OCI-LY3 (cell line): ENCODE data around the gene ARL9.

Source experiments
- H2AFZ ChIP-seq: fragments of 200-600, 300-600 bp; shearing (Covaris generic); 2 replicates; pipeline ENCODE4 v1.6.0; 2014; ENCODE audit warnings: antibody characterized with exemption, low read depth, low read length
- H3K27ac ChIP-seq: fragments of 200-600, 300-600 bp; sonication (generic); 2 replicates; pipeline ENCODE4 v1.5.1; 2014; ENCODE audit warnings: mild to moderate bottlenecking, low read length, moderate library complexity, mixed read lengths
- H3K27me3 ChIP-seq: fragments of 200-600, 300-600 bp; sonication (generic); 2 replicates; pipeline ENCODE4 v1.6.1; 2014; ENCODE audit warnings: low read depth, low read length, mixed read lengths
- H3K36me3 ChIP-seq: fragments of 200-600, 300-600 bp; sonication (generic); replicated peaks from 2 replicates; pipeline ENCODE3; 2014; ENCODE audit warnings: low read depth, low read length, mixed read lengths
- H3K4me1 ChIP-seq: fragments of 300-600, 200-600 bp; sonication (generic); 2 replicates; pipeline ENCODE4 v1.6.1; 2014; ENCODE audit warnings: low read length, mixed read lengths
- H3K4me2 ChIP-seq: fragments of 200-600, 300-600 bp; sonication (generic); 2 replicates; pipeline ENCODE4 v1.6.1; 2014; ENCODE audit warnings: low read length, mixed read lengths
- H3K4me3 ChIP-seq: fragments of 300-600, 200-600 bp; sonication (generic); 2 replicates; pipeline ENCODE4 v1.5.1; 2014; ENCODE audit warnings: antibody characterized with exemption, mild to moderate bottlenecking, low read length, moderate library complexity
- H3K79me2 ChIP-seq: fragments of 300-600, 200-600 bp; shearing (Covaris generic); 2 replicates; pipeline ENCODE4 v1.6.1; 2014; ENCODE audit warnings: mild to moderate bottlenecking, low read length, mixed read lengths
- H3K9ac ChIP-seq: fragments of 300-600, 200-600 bp; shearing (Covaris generic); 2 replicates; pipeline ENCODE4 v1.6.0; 2014; ENCODE audit warnings: mild to moderate bottlenecking, low read length, moderate library complexity
- H3K9me3 ChIP-seq: fragments of 200-600, 300-600 bp; shearing (Covaris generic); 2 replicates; pipeline ENCODE4 v1.6.1; 2014; ENCODE audit warnings: low read length, mixed read lengths; ENCODE audit not compliant: insufficient read depth
- H4K20me1 ChIP-seq: fragments of 200-600, 300-600 bp; sonication (generic); 2 replicates; pipeline ENCODE4 v1.6.1; 2016; ENCODE audit warnings: low read length, mixed read lengths; ENCODE audit not compliant: insufficient read depth
- CTCF ChIP-seq: fragments of 200-600, 300-600 bp; sonication (generic); IDR thresholded peaks from 2 replicates; pipeline ENCODE4 v1.5.1; 2014; ENCODE audit warnings: antibody characterized with exemption, low read length, low read depth
- EZH2phosphoT487 ChIP-seq: fragments of 200-600 bp; shearing (Covaris generic); IDR thresholded peaks from 2 replicates; pipeline ENCODE4 v1.6.1; 2018; ENCODE audit warnings: antibody characterized with exemption, mixed run types, low read depth

Gene ARL9

GRCh38 chr4:56477192-56477702, 28.3 kb upstream of the ARL9 start:
- Histone ChIP-seq H3K36me3 (peaks cover 55% of the 10 kb centered on the region), H3K27ac (no peak overlapping the region), H3K9me3 (no peaks in the 10 kb centered on the region), H3K79me2 (no peaks in the 10 kb centered on the region), H3K4me2 (no peak overlapping the region), H3K9ac (no peak overlapping the region), H4K20me1 (no peaks in the 10 kb centered on the region), H3K4me3 (no peak overlapping the region), H2AFZ (no peak overlapping the region), H3K4me1 (peaks cover 7% of the 10 kb centered on the region; the same call in 1 of the 2 replicates), H3K27me3 (no peaks in the 10 kb centered on the region)
- TF ChIP-seq CTCF, result no peak
- TF ChIP-seq EZH2phosphoT487, result no peak

GRCh38 chr4:56480691-56481090, 24.9 kb upstream of the ARL9 start:
- Histone ChIP-seq H3K4me3 (no peak overlapping the region), H3K36me3 (peaks cover 46% of the 10 kb centered on the region), H3K4me1 (peaks cover 3% of the 10 kb centered on the region; the same call in 1 of the 2 replicates), H3K27ac (no peak overlapping the region), H3K4me2 (no peak overlapping the region), H2AFZ (no peak overlapping the region), H3K27me3 (no peaks in the 10 kb centered on the region), H3K9me3 (no peaks in the 10 kb centered on the region), H3K9ac (no peak overlapping the region), H4K20me1 (no peaks in the 10 kb centered on the region), H3K79me2 (no peaks in the 10 kb centered on the region)
- TF ChIP-seq CTCF, result no peak

GRCh38 chr4:56496241-56496640, 9.3 kb upstream of the ARL9 start:
- Histone ChIP-seq H4K20me1 (no peaks in the 10 kb centered on the region), H3K9me3 (no peaks in the 10 kb centered on the region), H3K4me3 (no peak overlapping the region), H3K36me3 (peaks cover 37% of the 10 kb centered on the region), H3K79me2 (no peaks in the 10 kb centered on the region), H3K27ac (no peak overlapping the region), H3K9ac (no peak overlapping the region), H2AFZ (no peak overlapping the region), H3K4me2 (no peak overlapping the region), H3K4me1 (no peaks in the 10 kb centered on the region), H3K27me3 (no peaks in the 10 kb centered on the region)
- TF ChIP-seq EZH2phosphoT487 (no peak), CTCF (no peak)

- Histone ChIP-seq H3K4me2 (no peak overlapping the region), H4K20me1 (no peaks in the 10 kb centered on the region), H3K9me3 (no peaks in the 10 kb centered on the region), H3K79me2 (no peaks in the 10 kb centered on the region), H3K4me3 (no peak overlapping the region), H3K27me3 (no peaks in the 10 kb centered on the region), H3K4me1 (no peaks in the 10 kb centered on the region), H3K36me3 (no peaks in the 10 kb centered on the region), H3K27ac (no peak overlapping the region), H2AFZ (no peak overlapping the region), H3K9ac (no peak overlapping the region)
- no peak for TF ChIP-seq EZH2phosphoT487
- no peak for TF ChIP-seq CTCF
Measured at GRCh38 chr4:56511098-56511497, 5.5 kb downstream of the ARL9 start.
